ENCODE measurements around the gene DCLK2. TPM values are rescaled to one million over a fixed set of nuclear protein-coding genes. Genes with fewer than 3 reads are reported as not detected.

The DCLK2 gene
- total RNA-seq, 1 experiment from 2014 or later, result 2.7 TPM

GRCh38 chr4:150032541-150032940 is 45.7 kb upstream of the DCLK2 start:
- no peaks in the 10 kb centered on the region for H4K20me1 ChIP-seq (ENCODE audit: insufficient read depth)
- no peak for ATAC-seq
- H3K36me3 ChIP-seq (ENCODE audit: control insufficient read depth in 1 of 2, insufficient read depth in 2 of 2, low read length in 2 of 2), result no peaks in the 10 kb centered on the region
- no peak for DNase-seq (ENCODE audit: low read depth, low spot score)
- H3K4me3 ChIP-seq (replicated peaks in 1 of 2; ENCODE audit: low read depth in 1 of 2, low read length in 2 of 2), result no peak overlapping the region
- no peaks in the 10 kb centered on the region for H3K27me3 ChIP-seq (ENCODE audit: insufficient read depth, low read length)
- no peak overlapping the region for H3K4me2 ChIP-seq (ENCODE audit: low read length)
- intact Hi-C loops (cut with micrococcal nuclease), result no loop called here
- CTCF ChIA-PET, result no interaction called here
- H3K9me3 ChIP-seq (ENCODE audit: control insufficient read depth in 1 of 2, insufficient read depth in 1 of 2, low read depth in 1 of 2, low read length in 2 of 2), result no peaks in the 10 kb centered on the region
- no peaks in the 10 kb centered on the region for H3K4me1 ChIP-seq (ENCODE audit: control insufficient read depth in 1 of 2, insufficient read depth in 2 of 2, low read length in 2 of 2)
- no peak overlapping the region for H3K27ac ChIP-seq (ENCODE audit: low read depth, low read length)
- no peak overlapping the region for H3K9ac ChIP-seq (ENCODE audit: low read length)
- H3K9me2 ChIP-seq (ENCODE audit: insufficient read depth), result no peaks in the 10 kb centered on the region
- TF ChIP-seq CTCF (IDR thresholded peaks at IDR 0.05 in 2 of 3, conservative IDR thresholded peaks at IDR 0.05 in 1 of 3; ENCODE audit: borderline replicate concordance in 1 of 3, insufficient read depth in 1 of 3, low read depth in 2 of 3, low read length in 2 of 3), result no peak
- no peak for TF ChIP-seq FOSL1 (IDR thresholded peaks at IDR 0.05; ENCODE audit: low read depth)
- TF ChIP-seq POLR2AphosphoS5 (IDR thresholded peaks at IDR 0.05; ENCODE audit: low read depth, low read length), result no peak
- TF ChIP-seq, protein P1, sequence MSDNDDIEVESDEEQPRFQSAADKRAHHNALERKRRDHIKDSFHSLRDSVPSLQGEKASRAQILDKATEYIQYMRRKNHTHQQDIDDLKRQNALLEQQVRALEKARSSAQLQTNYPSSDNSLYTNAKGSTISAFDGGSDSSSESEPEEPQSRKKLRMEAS (IDR thresholded peaks at IDR 0.05), result no peak
- no peak for TF ChIP-seq CEBPB (IDR thresholded peaks at IDR 0.05; ENCODE audit: low read depth)
- no peak overlapping the region for H2AFZ ChIP-seq (ENCODE audit: low read depth, low read length, poor library complexity, severe bottlenecking)
- H3K79me2 ChIP-seq (ENCODE audit: insufficient read depth, low read length), result no peaks in the 10 kb centered on the region
- no TSS peak for BruUV-seq (replicated peaks)
- POLR2A ChIA-PET, result no interaction called here
- RAD21 ChIA-PET (ENCODE audit: low non-redundant PET in 1 of 2, low total read pairs in 2 of 2, uncharacterized antibody in 2 of 2, unreplicated experiment in 2 of 2), result no interaction called here

DNA sequence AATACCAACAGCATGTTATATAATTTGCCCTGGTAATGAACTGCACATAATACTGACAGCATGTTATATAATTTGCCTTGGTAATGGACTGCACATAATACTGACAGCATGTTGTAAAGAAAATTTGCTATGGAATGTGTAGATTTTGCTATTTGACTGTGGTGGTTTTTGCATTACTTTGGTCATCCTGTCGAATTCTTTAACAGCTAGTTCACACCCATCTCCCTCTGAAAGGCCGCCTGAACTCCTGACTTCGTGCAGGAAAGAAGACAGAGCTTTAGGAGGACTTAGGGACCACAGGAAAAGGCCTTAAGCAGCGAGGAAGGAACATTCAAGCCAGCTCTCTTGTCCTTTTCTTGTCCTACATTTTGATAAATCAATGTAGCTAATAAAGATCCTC is 45.2 kb upstream of the DCLK2 start:
- Histone ChIP-seq H3K9me2 (ENCODE audit: insufficient read depth) (no peaks in the 10 kb centered on the region), H3K27ac (ENCODE audit: low read depth, low read length) (no peak overlapping the region), H3K4me1 (ENCODE audit: control insufficient read depth in 1 of 2, insufficient read depth in 2 of 2, low read length in 2 of 2) (no peaks in the 10 kb centered on the region), H2AFZ (ENCODE audit: low read depth, low read length, poor library complexity, severe bottlenecking) (no peak overlapping the region), H3K27me3 (ENCODE audit: insufficient read depth, low read length) (no peaks in the 10 kb centered on the region), H3K79me2 (ENCODE audit: insufficient read depth, low read length) (no peaks in the 10 kb centered on the region), H3K4me2 (ENCODE audit: low read length) (no peak overlapping the region), H3K9me3 (ENCODE audit: control insufficient read depth in 1 of 2, insufficient read depth in 1 of 2, low read depth in 1 of 2, low read length in 2 of 2) (no peaks in the 10 kb centered on the region), H4K20me1 (ENCODE audit: insufficient read depth) (no peaks in the 10 kb centered on the region), H3K9ac (ENCODE audit: low read length) (no peak overlapping the region), H3K36me3 (ENCODE audit: control insufficient read depth in 1 of 2, insufficient read depth in 2 of 2, low read length in 2 of 2) (no peaks in the 10 kb centered on the region), H3K4me3 (replicated peaks in 1 of 2; ENCODE audit: low read depth in 1 of 2, low read length in 2 of 2) (no peak overlapping the region)
- no peak for ATAC-seq
- RAD21 ChIA-PET (ENCODE audit: low non-redundant PET in 1 of 2, low total read pairs in 2 of 2, uncharacterized antibody in 2 of 2, unreplicated experiment in 2 of 2), result no interaction called here
- no TSS peak for BruUV-seq (replicated peaks)
- CTCF ChIA-PET, result no interaction called here
- POLR2A ChIA-PET, result no interaction called here
- intact Hi-C loops (cut with micrococcal nuclease), result no loop called here
- no peak for DNase-seq (ENCODE audit: low read depth, low spot score)
- TF ChIP-seq CTCF (IDR thresholded peaks at IDR 0.05 in 2 of 3, conservative IDR thresholded peaks at IDR 0.05 in 1 of 3; ENCODE audit: borderline replicate concordance in 1 of 3, insufficient read depth in 1 of 3, low read depth in 2 of 3, low read length in 2 of 3) (no peak), CEBPB (IDR thresholded peaks at IDR 0.05; ENCODE audit: low read depth) (no peak), POLR2A (IDR thresholded peaks at IDR 0.05; ENCODE audit: borderline replicate concordance, extremely low read depth, insufficient read depth, insufficient read length) (no peak), POLR2AphosphoS5 (IDR thresholded peaks at IDR 0.05; ENCODE audit: low read depth, low read length) (no peak), SP1 (IDR thresholded peaks at IDR 0.05; ENCODE audit: low read depth) (no peak), RAD21 (IDR thresholded peaks at IDR 0.05; ENCODE audit: low read depth) (no peak), TCF7L2 (IDR thresholded peaks at IDR 0.05; ENCODE audit: borderline replicate concordance, extremely low read depth, insufficient read depth, insufficient read length) (no peak), ZNF274 (IDR thresholded peaks at IDR 0.05; ENCODE audit: low read depth, low read length) (no peak), SIN3A (IDR thresholded peaks at IDR 0.05; ENCODE audit: low read depth) (no peak)
- TF ChIP-seq, protein P2, sequence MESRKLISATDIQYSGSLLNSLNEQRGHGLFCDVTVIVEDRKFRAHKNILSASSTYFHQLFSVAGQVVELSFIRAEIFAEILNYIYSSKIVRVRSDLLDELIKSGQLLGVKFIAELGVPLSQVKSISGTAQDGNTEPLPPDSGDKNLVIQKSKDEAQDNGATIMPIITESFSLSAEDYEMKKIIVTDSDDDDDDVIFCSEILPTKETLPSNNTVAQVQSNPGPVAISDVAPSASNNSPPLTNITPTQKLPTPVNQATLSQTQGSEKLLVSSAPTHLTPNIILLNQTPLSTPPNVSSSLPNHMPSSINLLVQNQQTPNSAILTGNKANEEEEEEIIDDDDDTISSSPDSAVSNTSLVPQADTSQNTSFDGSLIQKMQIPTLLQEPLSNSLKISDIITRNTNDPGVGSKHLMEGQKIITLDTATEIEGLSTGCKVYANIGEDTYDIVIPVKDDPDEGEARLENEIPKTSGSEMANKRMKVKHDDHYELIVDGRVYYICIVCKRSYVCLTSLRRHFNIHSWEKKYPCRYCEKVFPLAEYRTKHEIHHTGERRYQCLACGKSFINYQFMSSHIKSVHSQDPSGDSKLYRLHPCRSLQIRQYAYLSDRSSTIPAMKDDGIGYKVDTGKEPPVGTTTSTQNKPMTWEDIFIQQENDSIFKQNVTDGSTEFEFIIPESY (IDR thresholded peaks at IDR 0.05; ENCODE audit: extremely low read depth, insufficient replicate concordance, low read length), result no peak
- TF ChIP-seq, protein P1 (IDR thresholded peaks at IDR 0.05), result no peak

Data from HCT116 (cell line).